Transverse colon (tissue), 4 donors: ENCODE data around the gene CRELD2. TPM values are rescaled to one million over a fixed set of nuclear protein-coding genes. Genes with fewer than 3 reads are reported as not detected.
A peak's percentile ranks its signal among the peaks of the same experiment; 100 is the strongest.

Source experiments
- DNase-seq: peaks from one replicate; pipeline ENCODE4 v3.0.0-alpha.2; 2019
- H3K27ac ChIP-seq, 4 donors: fragments of 200-600 bp; sonication (generic); 2 replicates each; pipeline ENCODE4 v1.5.1; 2016 to 2018; ENCODE audit warnings: inconsistent platforms in 4 of 4
- H3K27me3 ChIP-seq: fragments of 200-600 bp; sonication (generic); 2 replicates; pipeline ENCODE4 v1.5.1; 2017; ENCODE audit warnings: inconsistent platforms
- H3K36me3 ChIP-seq, 4 donors: fragments of 200-600 bp; sonication (generic); 2 replicates each; pipeline ENCODE4 v1.5.1; 2017 to 2019; ENCODE audit warnings: inconsistent platforms in 4 of 4
- H3K4me1 ChIP-seq, 4 donors: fragments of 200-600 bp; sonication (generic); 2 replicates each; pipeline ENCODE4 v1.5.1; 2017 to 2020; ENCODE audit warnings: inconsistent platforms in 4 of 4
- H3K4me3 ChIP-seq, 4 donors: fragments of 200-600 bp; sonication (generic); 1 replicate in 1 of 4; 2 replicates in 3 of 4; pipeline versions ENCODE4 v1.5.1 to v1.6.1; 2017 to 2019; ENCODE audit warnings: inconsistent platforms in 4 of 4
- H3K9me3 ChIP-seq, 2 donors: fragments of 200-600 bp; sonication (generic); 2 replicates each; pipeline ENCODE4 v1.5.1; 2017 to 2019; ENCODE audit warnings: inconsistent platforms in 2 of 2
- CTCF ChIP-seq, 5 experiments: fragments of 200-600 bp in 3 of 5; fragments of 450-650 bp in 2 of 5; sonication (generic) in 3 of 5; IDR thresholded peaks; 1 replicate in 2 of 5; 2 replicates in 3 of 5; pipeline ENCODE4 v1.5.1; 2016 to 2017; ENCODE audit warnings: antibody characterized with exemption in 5 of 5, inconsistent platforms in 3 of 5, mild to moderate bottlenecking in 2 of 5, moderate library complexity in 1 of 5
- EP300 ChIP-seq: sonication (generic); formaldehyde crosslinking; IDR thresholded peaks from one replicate; pipeline ENCODE4 v1.6.1; 2017; ENCODE audit warnings: antibody characterized with exemption, low read depth
- POLR2A ChIP-seq: fragments of 450-650 bp; IDR thresholded peaks from one replicate; pipeline ENCODE4 v1.6.1; 2016; ENCODE audit warnings: antibody characterized with exemption, mild to moderate bottlenecking, moderate library complexity
- POLR2AphosphoS5 ChIP-seq, 3 donors: sonication (generic); formaldehyde crosslinking; IDR thresholded peaks; one replicate each; pipeline ENCODE4 v1.6.1; 2016; ENCODE audit warnings: antibody characterized with exemption in 3 of 3
- WGBS, 2 donors: methylation state at CpG; one replicate each; pipeline ENCODE4 v1.1.5; 2018; ENCODE audit warnings: low coverage in 1 of 2; 5-methylcytosine and 5-hydroxymethylcytosine counted together
- in situ Hi-C, 4 donors: fragments of 200-750 bp; cut with MboI; loops; one replicate each; pipeline versions ENCODE4 v1.15.0 to v1.15.1; 2017; ENCODE audit warnings: low sequenced_read_pairs in 3 of 4, low pct_ligation_motif_present in 1 of 4, low pct_unique_long_range_greater_than_20kb in 1 of 4
- intact Hi-C: fragments of 100-400 bp; cut with DNase I; formaldehyde crosslinking; loops from one replicate; pipeline ENCODE4 v1.15.1; 2023; ENCODE audit warnings: low total_unique reads
- total RNA-seq, 4 donors: library from RNA; depleted of rRNA; stranded (reverse); fragments of >200 nt; gene quantifications; one replicate each; pipeline ENCODE4 v1.1.0, GENCODE V29; 2016

CRELD2 gene
- total RNA-seq, 4 donors from 2014 or later, result 31.0 to 37.9 (median 36.4) TPM

DNA sequence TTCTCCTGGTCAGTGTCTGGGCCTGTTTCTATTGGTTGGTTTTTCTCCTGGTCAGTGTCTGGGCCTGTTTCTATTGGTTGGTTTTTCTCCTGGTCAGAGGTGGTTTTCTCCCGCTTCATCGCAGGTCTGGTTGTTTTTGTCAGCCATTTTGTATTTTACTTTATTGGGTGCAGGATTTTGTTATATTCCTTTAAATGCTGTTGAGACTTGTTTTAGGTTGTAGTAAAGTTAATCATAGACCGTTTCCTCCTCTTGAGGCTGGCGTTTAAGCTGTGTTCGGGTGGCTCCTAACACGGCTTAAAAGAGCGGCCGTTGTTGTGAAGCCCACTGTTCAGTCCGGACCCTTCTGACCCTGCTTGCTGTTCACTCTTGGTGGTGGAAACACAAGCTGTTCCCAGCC lies 38.6 kb upstream of the CRELD2 start:
- no peak overlapping the region for H3K4me3 ChIP-seq
- H3K4me1 ChIP-seq, result no peaks in the 10 kb centered on the region
- TF ChIP-seq POLR2A (no peak), CTCF (IDR thresholded peaks at IDR 0.05) (no peak), POLR2AphosphoS5 (IDR thresholded peaks at IDR 0.05) (no peak), EP300 (no peak)
- no peaks in the 10 kb centered on the region for H3K27me3 ChIP-seq
- in situ Hi-C loops (no loop called here), intact Hi-C loops (no loop called here)
- no peak overlapping the region for H3K27ac ChIP-seq
- DNase-seq, result no peak
- WGBS, 2 donors, result 88 to 92% methylated on average over 2 to 9 of the region's 9 CpGs
- H3K36me3 ChIP-seq, result peaks cover 0 to 9% (median 3%) of the 10 kb centered on the region in 4 donors
- no peaks in the 10 kb centered on the region for H3K9me3 ChIP-seq

GRCh38 chr22:49880281-49880680 lies 38.2 kb upstream of the CRELD2 start:
- H3K4me1 ChIP-seq, result no peaks in the 10 kb centered on the region
- in situ Hi-C loops (no loop called here), intact Hi-C loops (no loop called here)
- H3K9me3 ChIP-seq, result no peaks in the 10 kb centered on the region
- no peak overlapping the region for H3K4me3 ChIP-seq
- WGBS, 2 donors, result 64 to 68% methylated on average over 6 to 20 of the region's 20 CpGs
- H3K27me3 ChIP-seq, result no peaks in the 10 kb centered on the region
- H3K36me3 ChIP-seq, result peaks cover 0 to 9% (median 5%) of the 10 kb centered on the region in 4 donors
- peak; percentile 18 for DNase-seq
- TF ChIP-seq EP300 (no peak), POLR2A (no peak), POLR2AphosphoS5 (IDR thresholded peaks at IDR 0.05) (no peak), CTCF (IDR thresholded peaks at IDR 0.05) (no peak)
- no peak overlapping the region for H3K27ac ChIP-seq

DNA sequence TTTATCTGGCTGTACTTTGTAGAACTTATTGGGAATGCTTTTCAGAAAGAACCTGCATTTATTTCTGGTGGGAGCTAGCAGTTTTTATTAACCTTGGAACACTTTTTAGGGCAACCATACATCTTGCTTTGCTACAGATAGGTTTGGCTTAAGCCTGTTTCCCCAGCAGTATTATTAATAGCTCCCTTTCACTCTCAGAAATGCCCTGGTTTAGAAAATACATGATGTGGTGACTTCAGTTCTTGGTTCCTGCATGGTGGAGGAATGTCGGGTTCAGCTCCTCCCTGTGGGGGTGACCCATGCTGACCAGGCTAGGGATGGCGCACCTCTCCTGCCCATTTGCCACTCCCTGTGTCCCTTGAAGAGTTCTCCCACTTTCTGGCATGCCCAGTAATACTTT lies 36.6 kb upstream of the CRELD2 start:
- TF ChIP-seq POLR2AphosphoS5 (IDR thresholded peaks at IDR 0.05) (no peak), CTCF (IDR thresholded peaks at IDR 0.05) (no peak), EP300 (no peak), POLR2A (no peak)
- DNase-seq, result no peak
- H3K36me3 ChIP-seq, result peaks cover 0 to 12% (median 5%) of the 10 kb centered on the region in 4 donors
- H3K4me1 ChIP-seq, result no peaks in the 10 kb centered on the region
- no peaks in the 10 kb centered on the region for H3K27me3 ChIP-seq
- no peak overlapping the region for H3K4me3 ChIP-seq
- H3K9me3 ChIP-seq, result no peaks in the 10 kb centered on the region
- 90 to 100% methylated on average over 2 of the region's 2 CpGs for WGBS, 2 donors
- in situ Hi-C loops (no loop called here), intact Hi-C loops (no loop called here)
- H3K27ac ChIP-seq, result no peak overlapping the region

GRCh38 chr22:49882519-49883293 lies 35.7 kb upstream of the CRELD2 start:
- Histone ChIP-seq H3K9me3 (no peaks in the 10 kb centered on the region), H3K27me3 (no peaks in the 10 kb centered on the region), H3K27ac (no peak overlapping the region), H3K4me1 (no peaks in the 10 kb centered on the region), H3K4me3 (no peak overlapping the region), H3K36me3 (peaks cover 0 to 19% (median 9%) of the 10 kb centered on the region in 4 donors)
- in situ Hi-C loops (no loop called here), intact Hi-C loops (no loop called here)
- no peak for TF ChIP-seq EP300
- TF ChIP-seq POLR2AphosphoS5 (IDR thresholded peaks at IDR 0.05), result no peak
- TF ChIP-seq CTCF (IDR thresholded peaks at IDR 0.05), result no peak
- no peak for TF ChIP-seq POLR2A
- 84 to 91% methylated on average over 15 to 21 of the region's 21 CpGs for WGBS, 2 donors
- no peak for DNase-seq
